ENCODE data around the gene PCDHGB1.

The PCDHGB1 gene

GRCh38 chr5:141371572-141372475 lies 21.9 kb downstream of the PCDHGB1 start:
- POLR2A ChIA-PET, result no interaction called here
- CTCF ChIA-PET, result interaction anchor here (0.9 to 3.3 kb wide), 8 partner anchors 16 to 194 kb away, joined by 3 to 22 read pairs (median 6); partner anchors contain the start of genes PCDHGA2, PCDHGA4, PCDHGB1 and PCDHGB5
- TF ChIP-seq ZNF416 (tag by site-specific recombination; IDR thresholded peaks at IDR 0.05), result no peak
- no peak for TF ChIP-seq ZSCAN4 (tag by site-specific recombination; IDR thresholded peaks at IDR 0.05)
- no peak for TF ChIP-seq FEZF1 (tag by site-specific recombination; IDR thresholded peaks at IDR 0.05)
- no peak for TF ChIP-seq ZNF138 (tag by site-specific recombination; IDR thresholded peaks at IDR 0.05; ENCODE audit: borderline replicate concordance)
- TF ChIP-seq INSM2 (tag by site-specific recombination; IDR thresholded peaks at IDR 0.05), result no peak
- TF ChIP-seq KLF17 (tag by site-specific recombination; IDR thresholded peaks at IDR 0.05), result no peak
- TF ChIP-seq ZNF549 (tag by site-specific recombination; IDR thresholded peaks at IDR 0.05), result no peak
- no peak for TF ChIP-seq RBAK (tag by site-specific recombination; IDR thresholded peaks at IDR 0.05)
- no peak for TF ChIP-seq KLF7 (tag by site-specific recombination; IDR thresholded peaks at IDR 0.05; ENCODE audit: borderline replicate concordance)
- no peak for TF ChIP-seq ZNF274 (IDR thresholded peaks at IDR 0.05; ENCODE audit: low read length)
- no peak for TF ChIP-seq ZNF274 (tag by site-specific recombination; IDR thresholded peaks at IDR 0.05; ENCODE audit: borderline replicate concordance)
- no peak for TF ChIP-seq ZIC2 (tag by site-specific recombination; IDR thresholded peaks at IDR 0.05)
- no peak for TF ChIP-seq SALL2 (tag by site-specific recombination; IDR thresholded peaks at IDR 0.05; ENCODE audit: borderline replicate concordance)
- TF ChIP-seq ZBTB8A (tag by site-specific recombination; IDR thresholded peaks at IDR 0.05), result no peak
- no peak for TF ChIP-seq ZFP3 (tag by site-specific recombination; IDR thresholded peaks at IDR 0.05; ENCODE audit: low read depth)
- no peak for TF ChIP-seq ZNF248 (tag by site-specific recombination; IDR thresholded peaks at IDR 0.05)
- TF ChIP-seq ZXDB (tag by site-specific recombination; IDR thresholded peaks at IDR 0.05), result no peak
- Histone ChIP-seq H3K4me1 (ENCODE audit: control insufficient read depth, insufficient read depth, low read length) (no peaks in the 10 kb centered on the region), H3K36me3 (ENCODE audit: control insufficient read depth in 2 of 2, insufficient read depth in 1 of 2, low read length in 2 of 2) (no peaks in the 10 kb centered on the region), H3K27ac (ENCODE audit: extremely low read depth, low read depth, low read length) (no peak overlapping the region), H3K9me3 (ENCODE audit: control insufficient read depth, insufficient read depth, low read depth, low read length) (no peaks in the 10 kb centered on the region; the same call in 1 of the 2 replicates), H3K4me3 (ENCODE audit: low read depth, low read length) (no peak overlapping the region)

- no peak within 1 kb of the TSS for H3K27ac ChIP-seq (ENCODE audit: extremely low read depth, low read depth, low read length)
- no peaks in the 10 kb centered on the region; the same call in 1 of the 2 replicates for H3K9me3 ChIP-seq (ENCODE audit: control insufficient read depth, insufficient read depth, low read depth, low read length)
- H3K4me3 ChIP-seq (ENCODE audit: low read depth, low read length), result no peak within 1 kb of the TSS
- H3K36me3 ChIP-seq (ENCODE audit: control insufficient read depth in 2 of 2, insufficient read depth in 1 of 2, low read length in 2 of 2), result no peaks in the 10 kb centered on the region
- ChIA-PET POLR2A (no interaction called here), CTCF (interaction anchor here (0.5 to 3.3 kb wide), 20 partner anchors 18 to 591 kb away, joined by 3 to 14 read pairs (median 4); partner anchors contain the start of genes PCDHB11, PCDHB15, PCDHGA11 and PCDHGA8)
- no peaks in the 10 kb centered on the region for H3K4me1 ChIP-seq (ENCODE audit: control insufficient read depth, insufficient read depth, low read length)
- no peak for TF ChIP-seq ZNF248 (tag by site-specific recombination; IDR thresholded peaks at IDR 0.05)
- no peak for TF ChIP-seq RBAK (tag by site-specific recombination; IDR thresholded peaks at IDR 0.05)
- TF ChIP-seq ZNF2 (tag by site-specific recombination; IDR thresholded peaks at IDR 0.05), result 0 out of 2 replicates have a peak, but pooled peaks have one; percentile 45
- no peak for TF ChIP-seq ZNF18 (tag by site-specific recombination; IDR thresholded peaks at IDR 0.05)
- TF ChIP-seq ZNF513 (tag by site-specific recombination; IDR thresholded peaks at IDR 0.05), result no peak
- no peak for TF ChIP-seq CTCF (tag by site-specific recombination; IDR thresholded peaks at IDR 0.05)
- no peak for TF ChIP-seq ZNF121 (tag by site-specific recombination; IDR thresholded peaks at IDR 0.05)
- TF ChIP-seq ZNF404 (tag by site-specific recombination; IDR thresholded peaks at IDR 0.05), result no peak
- TF ChIP-seq ZNF654 (tag by site-specific recombination; IDR thresholded peaks at IDR 0.05; ENCODE audit: low read depth), result peak; percentile 48
These were observed 23.9 kb downstream of the PCDHGB1 start, which contains the start of gene PCDHGA6 for GRCh38 chr5:141373673-141374317. Gene PCDHGA6, plus strand, starts transcription at chr5:141373891. Its CDS starts 193 bp downstream, at chr5:141374084.
